Gastrocnemius medialis (tissue), 4 donors: ENCODE results near the gene HIVEP2.

ENCODE experiments used
- CTCF ChIP-seq, 5 experiments: fragments of 450-650 bp in 3 of 5; fragments of 200-600 bp in 2 of 5; sonication (generic) in 2 of 5; IDR thresholded peaks in 4 of 5; conservative IDR thresholded peaks in 1 of 5; 1 replicate in 4 of 5; 2 replicates in 1 of 5; pipeline ENCODE4 v1.5.1; 2016 to 2019; ENCODE audit warnings: antibody characterized with exemption in 5 of 5, mild to moderate bottlenecking in 3 of 5, moderate library complexity in 3 of 5
- POLR2A ChIP-seq, 2 donors: fragments of 450-650 bp; IDR thresholded peaks; one replicate each; pipeline ENCODE4 v1.6.1; 2017; ENCODE audit warnings: antibody characterized with exemption in 2 of 2, mild to moderate bottlenecking in 2 of 2, moderate library complexity in 2 of 2

- TF ChIP-seq POLR2A (IDR thresholded peaks at IDR 0.05) (no peak), CTCF (IDR thresholded peaks at IDR 0.05 in 4 of 5, conservative IDR thresholded peaks at IDR 0.05 in 1 of 5) (no peak)
Observed at GRCh38 chr6:142750998-142751397, 194.0 kb downstream of the HIVEP2 start.
